Natural killer cell (primary cell): ENCODE results near the gene TOMM20L. TPM values are rescaled to one million over a fixed set of nuclear protein-coding genes. Genes with fewer than 3 reads are reported as not detected.
A peak's percentile ranks its signal among the peaks of the same experiment; 100 is the strongest.
"Not testable (repeated sequence)": the region's sequence is repeated elsewhere in the genome, so short reads cannot be mapped to it uniquely, and the experiment has no call there.

Experiments
- ATAC-seq, 3 donors: fragments of 150-1000 bp in 2 of 3; fragments of 200-7000 bp in 1 of 3; cut with Tn5 transposase; 1 replicate in 1 of 3; 2 replicates in 2 of 3; pipeline ENCODE4 v1.10.0; 2021; ENCODE audit warnings: mild to moderate bottlenecking in 2 of 3, moderate library complexity in 2 of 3
- DNase-seq, 2 donors: peaks; one replicate each; pipeline versions ENCODE4 v3.0.0 to v3.0.0-alpha.2; 2013 to 2021; ENCODE audit warnings: mixed read lengths in 1 of 2
- H3K27ac ChIP-seq: one replicate; pipeline ENCODE4 v1.5.1; 2013; ENCODE audit warnings: mild to moderate bottlenecking, low read length
- H3K27me3 ChIP-seq: one replicate; pipeline ENCODE4 v1.6.1; 2013; ENCODE audit warnings: low read length; ENCODE audit not compliant: control insufficient read depth, insufficient read depth
- H3K36me3 ChIP-seq: one replicate; pipeline ENCODE4 v1.6.1; 2013; ENCODE audit warnings: low read length; ENCODE audit not compliant: control insufficient read depth, insufficient read depth
- H3K4me1 ChIP-seq: one replicate; pipeline ENCODE4 v1.6.1; 2013; ENCODE audit warnings: low read length; ENCODE audit not compliant: control insufficient read depth, insufficient read depth
- H3K4me3 ChIP-seq: one replicate; pipeline ENCODE4 v1.5.1; 2013; ENCODE audit warnings: low read length
- H3K9me3 ChIP-seq: one replicate; pipeline ENCODE4 v1.6.1; 2013; ENCODE audit warnings: low read length; ENCODE audit not compliant: control insufficient read depth, insufficient read depth
- H3K27ac Mint-ChIP-seq, 2 donors: one replicate each; pipeline ENCODE4 v1.8.0; 2022; ENCODE audit warnings: mild to moderate bottlenecking in 2 of 2, mixed read lengths in 2 of 2, moderate library complexity in 1 of 2
- H3K27me3 Mint-ChIP-seq, 2 donors: one replicate each; pipeline ENCODE4 v1.8.0; 2022; ENCODE audit warnings: low read depth in 2 of 2, mixed read lengths in 2 of 2
- H3K36me3 Mint-ChIP-seq: one replicate; pipeline ENCODE4 v1.8.0; 2022; ENCODE audit warnings: mixed read lengths
- H3K4me1 Mint-ChIP-seq, 2 donors: one replicate each; pipeline ENCODE4 v1.8.0; 2022; ENCODE audit warnings: mixed read lengths in 2 of 2
- H3K4me3 Mint-ChIP-seq: one replicate; pipeline ENCODE4 v1.8.0; 2022; ENCODE audit warnings: mild to moderate bottlenecking, moderate library complexity, mixed read lengths
- H3K9me3 Mint-ChIP-seq, 2 donors: one replicate each; pipeline ENCODE4 v1.8.0; 2022; ENCODE audit warnings: mixed read lengths in 2 of 2
- WGBS: methylation state at CpG from one replicate; pipeline ENCODE4 v1.1.7; 2013; ENCODE audit warnings: missing lambda C conversion rate; ENCODE audit not compliant: insufficient coverage; 5-methylcytosine and 5-hydroxymethylcytosine counted together
- intact Hi-C: fragments of 100-400 bp; cut with micrococcal nuclease; formaldehyde crosslinking; loops from one replicate; pipeline ENCODE4 v1.14.2; 2022
- total RNA-seq, 4 donors: library from RNA; stranded (reverse); fragments of 120-200 nt in 1 of 4; gene quantifications; one replicate each; pipeline versions ENCODE4 v1.2.3 to v1.2.4, GENCODE V29; 2013 to 2022
- TF ChIP-seq, protein P1 (sequence below): fragments of 200-600 bp; IDR thresholded peaks from one replicate; pipeline ENCODE4 v1.8.0; 2022; ENCODE audit warnings: antibody characterized with exemption

TOMM20L gene
- total RNA-seq, 3 donors from 2014 or later (not counting 1 experiment from before 2014, with no cell fraction given), result 0.66 TPM; not detected in 2

- WGBS, result no CpG with 5 or more reads among the region's 1 CpG
- no peak overlapping the region for H3K4me3 Mint-ChIP-seq
- no peaks in the 10 kb centered on the region for H3K9me3 Mint-ChIP-seq
- peaks cover 26% of the 10 kb centered on the region for H3K36me3 Mint-ChIP-seq
- H3K36me3 ChIP-seq, result peaks cover 62% of the 10 kb centered on the region
- H3K4me1 ChIP-seq, result no peaks in the 10 kb centered on the region
- H3K4me3 ChIP-seq, result no peak overlapping the region
- DNase-seq (no peak), ATAC-seq (no peak)
- H3K27me3 Mint-ChIP-seq, result no peaks in the 10 kb centered on the region
- no peaks in the 10 kb centered on the region for H3K9me3 ChIP-seq
- peaks cover 19 to 22% of the 10 kb centered on the region in 2 donors for H3K4me1 Mint-ChIP-seq
- H3K27ac Mint-ChIP-seq, result peak overlapping the region in 1 of 2 donors; percentile 25
- no peaks in the 10 kb centered on the region for H3K27me3 ChIP-seq
- intact Hi-C loops, result no loop called here
- H3K27ac ChIP-seq, result no peak overlapping the region
- TF ChIP-seq, protein P1, sequence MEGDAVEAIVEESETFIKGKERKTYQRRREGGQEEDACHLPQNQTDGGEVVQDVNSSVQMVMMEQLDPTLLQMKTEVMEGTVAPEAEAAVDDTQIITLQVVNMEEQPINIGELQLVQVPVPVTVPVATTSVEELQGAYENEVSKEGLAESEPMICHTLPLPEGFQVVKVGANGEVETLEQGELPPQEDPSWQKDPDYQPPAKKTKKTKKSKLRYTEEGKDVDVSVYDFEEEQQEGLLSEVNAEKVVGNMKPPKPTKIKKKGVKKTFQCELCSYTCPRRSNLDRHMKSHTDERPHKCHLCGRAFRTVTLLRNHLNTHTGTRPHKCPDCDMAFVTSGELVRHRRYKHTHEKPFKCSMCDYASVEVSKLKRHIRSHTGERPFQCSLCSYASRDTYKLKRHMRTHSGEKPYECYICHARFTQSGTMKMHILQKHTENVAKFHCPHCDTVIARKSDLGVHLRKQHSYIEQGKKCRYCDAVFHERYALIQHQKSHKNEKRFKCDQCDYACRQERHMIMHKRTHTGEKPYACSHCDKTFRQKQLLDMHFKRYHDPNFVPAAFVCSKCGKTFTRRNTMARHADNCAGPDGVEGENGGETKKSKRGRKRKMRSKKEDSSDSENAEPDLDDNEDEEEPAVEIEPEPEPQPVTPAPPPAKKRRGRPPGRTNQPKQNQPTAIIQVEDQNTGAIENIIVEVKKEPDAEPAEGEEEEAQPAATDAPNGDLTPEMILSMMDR, result no peak
Observed at GRCh38 chr14:58356268-58356667, 39.5 kb upstream of the TOMM20L start.

GRCh38 chr14:58362272-58362671, 33.5 kb upstream of the TOMM20L start:
- H3K4me1 ChIP-seq, H3K4me3 Mint-ChIP-seq, H3K4me1 Mint-ChIP-seq, H3K9me3 ChIP-seq, H3K9me3 Mint-ChIP-seq, intact Hi-C loops, H3K4me3 ChIP-seq, H3K27ac Mint-ChIP-seq, DNase-seq, H3K27me3 ChIP-seq, ATAC-seq, H3K27ac ChIP-seq, H3K27me3 Mint-ChIP-seq: not testable (repeated sequence)
- H3K36me3 Mint-ChIP-seq, result peaks cover 29% of the 10 kb centered on the region
- H3K36me3 ChIP-seq, result peaks cover 62% of the 10 kb centered on the region
- WGBS, result 100% methylated on average over 1 of the region's 1 CpG

DNA sequence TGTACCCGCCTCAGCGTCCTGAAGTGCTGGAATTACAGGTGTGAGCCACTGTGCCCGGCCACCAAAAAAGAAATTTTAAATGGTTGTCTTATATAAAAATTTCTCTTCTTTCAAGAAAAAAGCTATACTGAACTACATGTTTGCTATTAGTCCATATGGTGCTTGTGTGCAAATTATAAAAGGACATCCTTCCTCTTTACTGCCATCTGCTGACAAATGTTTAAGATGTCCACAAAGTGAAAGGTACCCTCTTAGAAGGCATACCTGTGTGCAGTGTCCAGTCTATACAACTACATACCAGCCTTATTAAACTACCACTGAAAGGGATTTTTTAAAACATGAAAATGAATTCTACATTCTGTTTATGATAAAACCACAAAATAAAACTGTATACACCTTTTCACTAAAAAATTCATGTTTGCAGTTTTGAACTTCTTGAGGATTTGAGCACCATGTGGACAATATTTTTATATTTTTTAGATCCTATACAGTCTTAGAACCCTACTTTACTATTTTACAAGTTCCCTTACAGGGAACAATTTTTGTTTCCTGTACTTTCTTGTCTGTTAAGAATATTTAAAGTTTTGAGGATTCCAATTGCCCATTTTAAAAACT, 32.8 kb upstream of the TOMM20L start:
- Histone ChIP-seq H3K4me1 (no peaks in the 10 kb centered on the region), H3K4me3 (no peak overlapping the region), H3K36me3 (peaks cover 68% of the 10 kb centered on the region), H3K9me3 (no peaks in the 10 kb centered on the region), H3K27ac (no peak overlapping the region), H3K27me3 (no peaks in the 10 kb centered on the region)
- 67% methylated on average over 1 of the region's 3 CpGs for WGBS
- Mint-ChIP-seq H3K27ac (no peak overlapping the region), H3K4me1 (no peaks in the 10 kb centered on the region), H3K27me3 (no peaks in the 10 kb centered on the region), H3K36me3 (peaks cover 35% of the 10 kb centered on the region), H3K9me3 (no peaks in the 10 kb centered on the region), H3K4me3 (no peak overlapping the region)
- TF ChIP-seq, protein P1, result no peak
- peak in 2 of 3 donors; percentile 46 to 56 for ATAC-seq
- DNase-seq, result peak in 1 of 2 donors; percentile 61
- intact Hi-C loops, result no loop called here

GRCh38 chr14:58364316-58364715, 31.4 kb upstream of the TOMM20L start:
- Histone ChIP-seq H3K9me3 (no peaks in the 10 kb centered on the region), H3K4me1 (no peaks in the 10 kb centered on the region), H3K36me3 (peaks cover 76% of the 10 kb centered on the region), H3K4me3 (no peak overlapping the region), H3K27me3 (no peaks in the 10 kb centered on the region), H3K27ac (no peak overlapping the region)
- 76% methylated on average over 4 of the region's 4 CpGs for WGBS
- DNase-seq (no peak), ATAC-seq (no peak)
- peak overlapping the region in 1 of 2 donors; percentile 33 for H3K27ac Mint-ChIP-seq
- peaks cover 42% of the 10 kb centered on the region for H3K36me3 Mint-ChIP-seq
- intact Hi-C loops, result loop anchor here (2.0 kb wide), 1 partner anchor 256 kb away; no protein-coding TSS in a partner anchor
- TF ChIP-seq, protein P1, result no peak
- no peak overlapping the region for H3K4me3 Mint-ChIP-seq
- no peaks in the 10 kb centered on the region for H3K27me3 Mint-ChIP-seq
- no peaks in the 10 kb centered on the region for H3K9me3 Mint-ChIP-seq
- no peaks in the 10 kb centered on the region for H3K4me1 Mint-ChIP-seq
